Mononuclear cell (primary cell): ENCODE measurements around the gene ENGASE. TPM values are rescaled to one million over a fixed set of nuclear protein-coding genes. Genes with fewer than 3 reads are reported as not detected.

Source experiments
- H3K27me3 ChIP-seq: 2 replicates; pipeline ENCODE4 v1.6.0; 2011; ENCODE audit warnings: low read length, control low read depth; ENCODE audit not compliant: insufficient read depth
- H3K4me1 ChIP-seq: 2 replicates; pipeline ENCODE4 v1.5.1; 2011; ENCODE audit warnings: mild to moderate bottlenecking, low read length, control low read depth; ENCODE audit not compliant: insufficient read depth
- H3K4me3 ChIP-seq: 2 replicates; pipeline ENCODE4 v1.5.1; 2011; ENCODE audit warnings: mild to moderate bottlenecking, low read length, moderate library complexity
- H3K9me3 ChIP-seq: 2 replicates; pipeline ENCODE4 v1.5.1; 2011; ENCODE audit warnings: low read depth, mild to moderate bottlenecking, control low read depth, low read length
- total RNA-seq: library from RNA; depleted of rRNA; stranded (reverse); fragments of >200 nt; gene quantifications from one replicate; pipeline ENCODE4 v1.2.3, GENCODE V29; 2012

The ENGASE gene
- total RNA-seq, 1 donor: 25.2 TPM

GRCh38 chr17:79078476-79079190, 4.0 kb downstream of the ENGASE start:
- H3K27me3 ChIP-seq: no peaks in the 10 kb centered on the region
- H3K9me3 ChIP-seq: no peaks in the 10 kb centered on the region
- H3K4me1 ChIP-seq: peaks cover 21% of the 10 kb centered on the region
- no peak overlapping the region for H3K4me3 ChIP-seq

- Histone ChIP-seq H3K27me3 (no peaks in the 10 kb centered on the region), H3K4me3 (no peak overlapping the region), H3K4me1 (peaks cover 13% of the 10 kb centered on the region), H3K9me3 (no peaks in the 10 kb centered on the region)
Measured at GRCh38 chr17:79079421-79080200, 5.0 kb downstream of the ENGASE start.

DNA sequence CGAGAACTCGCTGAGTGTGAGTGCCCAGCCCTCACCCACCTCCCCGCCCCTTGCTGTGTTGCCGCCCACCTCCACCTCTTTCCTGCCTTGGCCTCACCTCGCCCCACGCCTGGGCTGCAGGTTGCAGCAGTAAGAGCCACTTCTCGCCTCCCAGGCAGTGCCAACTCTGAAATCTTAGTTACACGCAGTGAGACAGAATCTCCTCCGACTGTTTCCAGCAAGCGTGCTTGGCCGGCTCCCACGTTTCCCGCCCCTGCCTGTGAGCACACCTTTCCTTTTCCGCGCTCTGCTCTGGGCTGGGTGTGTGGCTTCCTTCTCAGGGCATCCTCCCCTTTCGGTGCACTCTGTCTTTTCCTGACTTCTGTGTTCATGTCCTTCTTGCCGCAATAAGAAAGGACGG, 5.7 kb downstream of the ENGASE start:
- no peaks in the 10 kb centered on the region for H3K27me3 ChIP-seq
- no peak overlapping the region for H3K4me3 ChIP-seq
- H3K4me1 ChIP-seq: peaks cover 11% of the 10 kb centered on the region
- H3K9me3 ChIP-seq: no peaks in the 10 kb centered on the region

DNA sequence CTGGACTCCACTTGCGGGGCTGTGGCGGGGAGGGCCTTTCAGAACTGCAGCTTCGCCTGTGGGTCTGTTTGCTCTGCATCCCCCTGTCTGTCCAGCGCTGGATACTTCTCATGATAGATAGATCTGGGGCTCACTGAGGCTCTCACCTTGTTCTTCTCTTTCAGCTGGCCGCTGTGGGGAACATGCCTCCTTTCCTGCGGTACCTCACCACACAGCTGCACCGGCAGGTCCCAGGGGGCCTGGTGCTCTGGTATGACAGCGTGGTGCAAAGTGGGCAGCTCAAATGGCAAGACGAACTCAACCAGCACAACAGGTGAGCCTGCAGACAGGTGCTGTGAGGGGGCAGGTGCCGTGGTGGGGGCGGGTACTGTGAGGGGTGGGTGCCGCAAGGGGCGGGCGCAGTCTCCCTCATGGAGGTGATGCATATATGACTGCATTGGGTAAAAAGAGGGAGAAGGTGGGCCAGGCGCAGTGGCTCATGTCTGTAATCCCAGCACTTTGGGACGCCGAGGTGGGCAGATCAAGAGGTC, 6.2 kb downstream of the ENGASE start:
- Histone ChIP-seq H3K9me3 (no peaks in the 10 kb centered on the region), H3K27me3 (no peaks in the 10 kb centered on the region), H3K4me3 (no peak overlapping the region), H3K4me1 (peaks cover 6% of the 10 kb centered on the region)

- no peaks in the 10 kb centered on the region for H3K27me3 ChIP-seq
- H3K9me3 ChIP-seq: no peaks in the 10 kb centered on the region
- H3K4me1 ChIP-seq: no peaks in the 10 kb centered on the region
- H3K4me3 ChIP-seq: no peak overlapping the region
Measured at GRCh38 chr17:79081571-79082276, 7.1 kb downstream of the ENGASE start.

DNA sequence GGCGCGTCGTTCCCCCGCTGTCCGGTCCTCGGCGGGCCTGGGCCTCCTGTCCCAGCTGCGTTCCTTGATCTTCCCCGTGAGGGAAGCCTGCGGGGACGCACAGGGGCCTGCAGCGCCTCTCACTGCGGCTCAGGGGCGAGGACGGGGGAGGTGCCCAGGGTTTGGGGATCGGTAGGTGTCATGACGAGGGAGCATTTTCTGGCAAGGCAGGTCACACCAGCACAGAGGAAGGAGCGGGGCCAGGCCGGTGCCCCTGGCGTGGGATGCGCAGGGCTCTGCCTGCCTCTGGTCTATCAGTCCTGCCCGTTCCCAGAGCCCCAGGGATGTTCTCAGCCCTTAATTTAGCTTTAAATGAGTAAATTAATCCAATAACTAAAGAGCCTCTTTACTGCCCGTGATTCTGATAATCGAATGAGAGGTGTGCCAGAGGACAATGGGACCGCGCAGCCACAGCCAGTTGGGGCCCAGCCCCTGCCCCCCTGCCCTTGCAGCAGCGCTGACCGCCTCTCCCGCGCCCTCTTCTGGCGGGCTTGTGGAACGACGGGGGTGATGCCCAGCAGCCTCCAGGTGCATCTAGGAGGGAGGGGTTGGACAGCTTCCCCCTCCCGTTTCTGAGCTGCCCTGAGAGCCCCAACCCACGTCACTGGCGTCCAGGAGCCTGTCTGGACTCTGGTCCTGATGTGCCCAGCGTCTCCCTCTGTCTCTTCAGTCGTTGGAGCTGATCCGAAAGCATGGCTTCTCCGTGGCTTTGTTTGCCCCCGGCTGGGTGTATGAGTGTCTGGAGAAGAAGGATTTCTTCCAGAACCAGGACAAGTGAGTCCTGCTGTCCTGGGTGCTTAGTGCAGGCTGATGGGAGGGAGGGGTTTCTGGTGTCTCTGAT, 7.9 kb downstream of the ENGASE start:
- no peaks in the 10 kb centered on the region for H3K4me1 ChIP-seq
- H3K9me3 ChIP-seq: no peaks in the 10 kb centered on the region
- H3K27me3 ChIP-seq: no peaks in the 10 kb centered on the region
- H3K4me3 ChIP-seq: no peak overlapping the region

DNA sequence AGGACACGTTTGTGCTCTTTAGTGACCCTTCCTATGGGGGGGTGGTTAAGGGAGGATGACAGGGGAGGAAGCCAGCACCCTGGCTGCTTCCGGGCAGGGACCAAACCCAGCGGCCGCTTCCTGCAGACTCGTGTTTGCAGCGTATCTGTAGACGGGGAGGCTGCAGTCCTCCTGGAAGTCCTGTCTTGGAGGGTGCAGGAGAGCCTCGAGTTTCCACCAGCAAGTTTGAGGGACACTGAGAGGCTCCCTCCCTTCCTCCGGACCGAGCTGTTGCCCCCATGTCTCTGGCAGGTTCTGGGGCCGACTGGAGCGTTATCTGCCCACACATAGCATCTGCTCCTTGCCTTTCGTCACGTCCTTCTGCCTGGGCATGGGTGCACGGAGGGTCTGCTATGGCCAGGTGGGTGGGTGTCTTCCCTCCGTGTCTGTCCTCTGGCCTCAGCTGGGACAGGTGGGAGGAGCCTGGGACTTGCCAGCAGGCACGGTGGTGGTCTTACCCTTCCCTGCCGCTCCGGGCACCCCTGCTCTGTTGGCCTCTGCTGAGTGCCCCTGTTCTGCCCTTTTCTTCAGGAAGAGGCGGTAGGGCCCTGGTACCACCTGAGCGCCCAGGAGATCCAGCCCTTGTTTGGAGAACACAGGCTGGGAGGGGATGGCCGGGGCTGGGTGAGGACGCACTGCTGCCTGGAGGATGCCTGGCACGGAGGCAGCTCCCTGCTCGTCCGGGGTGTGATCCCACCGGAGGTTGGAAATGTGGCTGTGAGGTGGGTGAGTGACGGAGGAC, 8.8 kb downstream of the ENGASE start:
- no peaks in the 10 kb centered on the region for H3K27me3 ChIP-seq
- H3K4me3 ChIP-seq: no peak overlapping the region
- no peaks in the 10 kb centered on the region for H3K4me1 ChIP-seq

GRCh38 chr17:79084291-79085153, 9.9 kb downstream of the ENGASE start:
- H3K4me3 ChIP-seq: no peak overlapping the region
- no peaks in the 10 kb centered on the region for H3K9me3 ChIP-seq
- no peaks in the 10 kb centered on the region for H3K4me1 ChIP-seq
- H3K27me3 ChIP-seq: no peaks in the 10 kb centered on the region

More for the DNA sequence above, 8.8 kb downstream of the ENGASE start:
- no peaks in the 10 kb centered on the region for H3K9me3 ChIP-seq

- no peaks in the 10 kb centered on the region for H3K9me3 ChIP-seq
Measured at GRCh38 chr17:79085154-79085920, 10.7 kb downstream of the ENGASE start.

DNA sequence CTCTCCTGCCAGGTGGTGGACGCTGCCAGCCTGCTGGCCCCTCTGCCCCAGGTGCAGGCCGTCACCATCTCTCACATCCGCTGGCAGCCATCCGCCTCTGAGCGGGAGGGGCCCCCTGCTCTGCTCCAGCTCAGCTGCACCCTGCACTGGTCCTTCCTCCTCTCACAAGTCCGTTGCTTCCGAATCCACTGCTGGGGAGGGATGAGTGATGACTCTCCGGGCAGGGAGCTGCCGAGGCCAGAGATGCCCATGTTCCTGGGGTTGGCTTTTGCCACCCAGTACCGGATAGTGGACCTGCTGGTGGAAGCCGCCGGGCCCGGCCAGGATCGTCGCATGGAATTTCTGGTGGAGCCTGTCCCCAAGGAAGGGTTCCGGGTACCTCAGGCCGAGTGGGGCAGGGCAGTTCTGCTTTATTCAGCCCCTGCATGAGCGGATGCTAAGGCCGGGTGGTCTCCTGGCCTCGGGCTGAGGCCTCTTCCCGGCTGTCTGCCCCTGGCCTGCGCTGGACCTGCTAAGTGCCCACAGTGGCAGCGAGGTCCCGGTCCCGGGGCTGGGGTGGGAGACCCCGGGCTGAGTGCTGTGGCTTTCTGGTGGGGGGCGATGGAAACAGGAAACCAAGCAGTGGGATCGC, 11.4 kb downstream of the ENGASE start:
- Histone ChIP-seq H3K9me3 (no peaks in the 10 kb centered on the region), H3K4me3 (no peak overlapping the region), H3K4me1 (no peaks in the 10 kb centered on the region), H3K27me3 (no peaks in the 10 kb centered on the region)

More at GRCh38 chr17:79085154-79085920, 10.7 kb downstream of the ENGASE start:
- Histone ChIP-seq H3K27me3 (no peaks in the 10 kb centered on the region), H3K4me1 (no peaks in the 10 kb centered on the region), H3K4me3 (no peak overlapping the region)

DNA sequence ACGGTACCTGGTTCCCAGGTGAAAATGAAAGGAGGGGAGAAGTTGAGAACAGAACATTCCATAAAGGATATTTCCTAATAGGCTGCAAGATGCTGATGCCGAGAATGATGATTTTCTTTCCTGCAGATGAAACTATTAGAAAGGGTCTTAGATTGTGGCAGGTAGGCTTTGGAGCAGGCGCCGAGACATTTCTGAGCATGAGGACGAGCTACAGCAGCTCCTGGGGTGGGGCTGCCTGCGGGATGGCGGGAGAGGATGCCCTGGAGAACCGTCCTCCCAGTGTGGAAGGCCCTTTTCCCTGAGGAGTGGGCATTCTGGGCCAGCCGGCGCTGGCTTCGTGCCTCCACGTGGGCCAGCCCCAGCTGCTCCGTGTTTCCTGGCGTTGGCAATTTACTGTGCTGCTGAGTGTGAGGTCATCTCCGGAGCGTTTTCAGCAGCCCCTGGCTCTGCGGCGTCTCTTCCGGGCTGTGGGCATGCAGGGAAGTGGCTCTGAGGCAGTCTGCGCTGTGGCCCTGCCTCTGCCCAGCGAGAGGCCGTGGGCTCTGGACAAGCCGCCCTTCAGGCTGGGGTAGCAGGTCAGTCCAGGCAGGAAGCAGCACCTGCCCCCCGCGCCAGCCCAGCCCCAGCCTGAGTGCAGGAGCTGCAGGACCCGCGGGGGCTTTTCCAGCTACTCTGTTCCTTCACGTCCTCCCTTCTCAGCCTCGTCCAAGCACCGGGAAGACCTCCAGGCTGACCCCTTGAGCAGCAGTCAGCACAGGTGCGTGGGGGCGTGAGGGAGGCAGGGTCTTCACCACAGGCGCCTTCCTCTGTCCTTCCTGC, 12.2 kb downstream of the ENGASE start:
- H3K27me3 ChIP-seq: no peaks in the 10 kb centered on the region
- no peaks in the 10 kb centered on the region for H3K4me1 ChIP-seq
- no peak overlapping the region for H3K4me3 ChIP-seq
- H3K9me3 ChIP-seq: no peaks in the 10 kb centered on the region
